Activated CD4-positive, alpha-beta T cell treated with anti-CD3 and anti-CD28 coated beads, Interleukin-2, Interleukin-6, amounts not matched to agents 100 ng/mL and 50 ng/mL, durations not matched to agents 16 hours and 8 hours (primary cell): ENCODE measurements around the gene CIZ1.

Experiments
- DNase-seq: peaks from one replicate; pipeline ENCODE4 v3.0.0-alpha.2; 2020

Gene CIZ1

DNA sequence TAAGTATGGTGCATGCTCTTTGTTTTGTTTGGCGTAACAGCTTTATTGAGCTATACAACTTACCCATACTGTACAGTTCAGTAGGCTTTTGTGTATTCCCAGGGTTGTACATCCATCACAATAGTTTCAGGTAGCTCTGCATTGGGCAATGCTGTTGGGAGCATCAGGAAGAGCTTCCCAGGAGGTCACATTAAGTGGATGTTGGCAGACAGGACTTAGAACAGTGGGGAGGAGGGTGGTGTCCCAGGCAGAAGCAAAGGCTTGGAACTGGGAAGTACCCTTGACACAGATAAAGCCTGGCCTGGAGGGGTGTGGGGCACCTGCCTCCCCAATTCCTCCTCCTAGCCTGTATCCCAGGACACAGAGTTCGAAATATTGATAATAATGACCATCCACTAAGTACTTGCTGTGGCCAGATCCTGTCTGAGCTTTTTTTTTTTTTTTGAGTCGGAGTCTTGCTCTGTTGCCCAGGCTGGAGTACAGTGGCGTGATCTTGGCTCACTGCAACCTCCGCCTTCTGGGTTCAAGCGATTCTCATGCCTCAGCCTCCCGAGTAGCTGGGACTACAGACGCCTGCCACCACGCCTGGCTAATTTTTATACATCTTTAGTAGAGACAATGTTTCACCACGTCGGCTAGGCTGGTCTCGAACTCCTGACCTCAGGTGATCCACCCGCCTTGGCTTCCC is 30.0 kb downstream of the CIZ1 start:
- no peak for DNase-seq

DNA sequence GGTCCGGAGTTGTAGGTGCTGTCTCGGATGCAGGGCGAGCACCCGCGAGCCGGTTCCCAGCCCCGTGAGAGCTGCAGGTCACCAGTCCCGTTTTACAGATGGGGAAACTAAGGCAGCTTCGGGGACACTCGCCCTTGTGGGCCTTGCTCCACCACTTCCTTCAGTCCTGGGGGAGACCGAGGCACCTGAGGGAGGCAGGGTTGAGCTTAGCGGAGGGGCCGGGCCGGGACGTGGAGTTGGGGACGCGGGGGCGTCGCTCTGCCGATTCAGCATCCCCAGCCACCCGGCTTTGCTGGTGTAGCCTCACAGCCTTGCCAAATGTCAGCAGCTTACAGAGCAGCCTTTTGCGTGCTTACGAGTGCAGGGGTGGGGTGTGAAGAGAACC is 30.8 kb downstream of the CIZ1 start:
- peak; percentile 52 for DNase-seq

DNA sequence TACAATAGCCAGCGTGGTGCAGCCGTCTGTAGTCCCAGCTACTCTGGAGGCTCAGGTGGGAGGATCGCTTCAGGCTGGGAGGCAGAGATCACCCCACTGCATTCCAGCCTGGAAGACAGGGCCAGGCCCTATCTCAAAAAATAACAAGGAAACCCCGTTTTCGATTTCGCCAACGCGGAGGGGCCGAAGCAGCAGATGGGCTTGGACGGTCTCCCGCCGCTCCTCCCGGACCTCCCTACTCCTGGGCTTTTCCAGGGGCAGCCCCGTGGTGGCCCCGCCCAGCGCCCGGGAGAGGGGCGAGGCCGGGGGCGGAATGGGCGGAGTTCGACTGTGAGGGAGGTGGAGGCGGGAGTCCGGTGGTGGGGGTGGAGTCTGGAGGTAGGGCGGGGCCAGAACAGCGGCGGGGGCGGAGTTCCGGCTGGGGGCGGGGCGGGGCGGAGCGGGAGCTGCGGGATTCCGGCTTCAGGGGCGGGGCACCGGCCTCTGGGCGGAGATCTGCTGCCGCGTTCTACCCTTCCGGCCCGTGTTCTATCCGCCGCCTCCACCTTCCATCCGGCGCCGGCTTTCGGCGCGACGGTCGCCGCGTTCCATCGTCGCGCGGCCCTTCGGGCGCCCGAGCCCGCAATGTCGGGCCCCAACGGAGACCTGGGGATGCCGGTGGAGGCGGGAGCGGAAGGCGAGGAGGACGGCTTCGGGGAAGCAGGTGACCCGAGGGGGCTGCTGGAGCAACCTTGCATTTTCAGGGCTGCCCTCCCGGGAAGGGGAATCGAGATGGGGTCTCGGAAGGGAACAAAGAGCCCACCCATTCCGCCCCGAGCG is 31.4 kb downstream of the CIZ1 start, which contains the start of gene BBLN:
BBLN (plus strand) TSS at position 482 of the 819 bp plus-strand sequence; CDS start at position 625, 143 bp downstream.
- peak; percentile 96 for DNase-seq

DNA sequence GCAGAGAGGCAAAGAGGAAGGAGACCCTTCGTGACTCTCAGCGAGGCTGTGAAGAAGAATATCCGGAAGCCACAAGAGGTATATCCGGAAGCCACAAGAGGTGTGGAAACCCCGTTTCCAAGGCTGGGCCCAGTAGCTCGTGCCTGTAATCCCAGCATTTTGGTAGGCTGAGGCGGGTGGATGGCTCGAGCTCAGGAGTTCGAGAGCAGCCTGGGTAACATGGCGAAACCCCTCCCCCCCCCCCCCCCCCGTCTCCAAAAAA is 31.9 kb downstream of the CIZ1 start:
- peak; percentile 65 for DNase-seq

DNA sequence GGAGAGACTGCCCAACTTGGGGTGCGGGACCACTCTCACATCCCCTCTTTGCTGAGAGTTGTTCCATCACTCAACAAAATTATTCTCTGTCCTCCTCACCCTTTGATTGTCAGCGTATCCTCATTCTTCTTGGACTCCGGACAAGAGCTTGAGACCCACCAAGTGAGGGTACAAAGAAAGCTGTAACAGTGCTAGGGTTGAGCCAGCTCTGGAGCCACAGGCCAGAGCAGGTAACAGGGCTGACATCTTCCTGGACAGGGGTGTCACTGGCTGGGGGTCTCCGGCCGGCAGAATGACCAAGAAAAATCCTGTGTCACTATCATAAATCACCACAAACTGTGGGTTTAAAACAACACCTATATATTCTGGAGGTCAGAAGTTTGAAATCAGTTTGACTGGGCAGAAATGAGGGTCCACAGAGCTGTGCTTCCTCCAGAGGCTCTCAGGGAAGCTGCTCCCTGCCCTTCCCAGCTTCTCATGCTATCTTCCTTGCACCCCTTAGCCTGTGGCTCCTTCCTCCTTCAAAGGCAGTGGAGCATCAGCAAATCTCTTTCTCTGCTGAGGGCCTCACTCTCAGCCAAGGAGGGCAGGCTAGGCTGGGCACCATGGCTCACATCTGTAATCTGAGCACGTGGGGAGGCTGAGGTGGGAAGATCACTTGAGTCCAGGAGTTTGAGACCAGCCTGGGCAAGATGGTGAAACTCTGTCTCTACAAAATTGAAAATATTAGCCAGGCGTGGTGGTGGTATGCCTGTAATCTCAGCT is 35.5 kb downstream of the CIZ1 start:
- DNase-seq: no peak

DNA sequence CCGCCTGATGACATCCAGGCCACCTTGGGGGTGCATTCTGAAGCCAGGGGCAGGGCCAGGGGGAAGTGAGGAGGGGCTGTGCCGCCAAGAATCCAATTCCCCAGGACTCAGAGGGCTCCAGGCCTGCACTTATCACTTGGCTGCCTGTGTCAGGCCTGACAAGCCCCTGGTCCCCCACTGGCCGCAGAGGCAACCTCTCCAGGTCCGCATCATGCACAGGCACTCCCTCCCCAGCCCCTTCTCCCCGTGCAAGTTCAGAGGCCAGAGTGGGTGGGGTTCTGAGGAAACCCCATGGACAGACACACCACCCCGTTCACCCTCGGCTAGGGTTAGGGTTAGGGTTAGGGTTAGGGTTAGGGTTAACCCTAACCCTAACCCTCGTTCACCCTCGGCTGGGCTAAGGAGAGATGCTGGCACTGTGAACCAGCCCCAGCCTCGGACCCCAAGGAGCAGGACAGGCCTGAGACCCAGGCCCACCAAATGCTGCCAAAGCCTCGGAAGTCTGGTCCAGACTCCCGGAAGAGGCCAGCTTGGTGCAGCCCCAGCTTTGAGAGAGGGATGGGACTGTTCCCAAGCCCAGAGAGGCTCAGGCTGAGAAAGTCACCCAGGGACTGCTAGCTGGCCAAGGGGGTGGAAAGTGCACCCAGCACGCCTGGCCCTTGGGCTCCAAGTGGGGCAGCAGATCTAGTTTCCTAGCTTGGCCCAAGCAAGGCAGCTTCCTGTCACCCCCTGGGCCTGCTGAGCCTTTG is 37.3 kb downstream of the CIZ1 start:
- no peak for DNase-seq

DNA sequence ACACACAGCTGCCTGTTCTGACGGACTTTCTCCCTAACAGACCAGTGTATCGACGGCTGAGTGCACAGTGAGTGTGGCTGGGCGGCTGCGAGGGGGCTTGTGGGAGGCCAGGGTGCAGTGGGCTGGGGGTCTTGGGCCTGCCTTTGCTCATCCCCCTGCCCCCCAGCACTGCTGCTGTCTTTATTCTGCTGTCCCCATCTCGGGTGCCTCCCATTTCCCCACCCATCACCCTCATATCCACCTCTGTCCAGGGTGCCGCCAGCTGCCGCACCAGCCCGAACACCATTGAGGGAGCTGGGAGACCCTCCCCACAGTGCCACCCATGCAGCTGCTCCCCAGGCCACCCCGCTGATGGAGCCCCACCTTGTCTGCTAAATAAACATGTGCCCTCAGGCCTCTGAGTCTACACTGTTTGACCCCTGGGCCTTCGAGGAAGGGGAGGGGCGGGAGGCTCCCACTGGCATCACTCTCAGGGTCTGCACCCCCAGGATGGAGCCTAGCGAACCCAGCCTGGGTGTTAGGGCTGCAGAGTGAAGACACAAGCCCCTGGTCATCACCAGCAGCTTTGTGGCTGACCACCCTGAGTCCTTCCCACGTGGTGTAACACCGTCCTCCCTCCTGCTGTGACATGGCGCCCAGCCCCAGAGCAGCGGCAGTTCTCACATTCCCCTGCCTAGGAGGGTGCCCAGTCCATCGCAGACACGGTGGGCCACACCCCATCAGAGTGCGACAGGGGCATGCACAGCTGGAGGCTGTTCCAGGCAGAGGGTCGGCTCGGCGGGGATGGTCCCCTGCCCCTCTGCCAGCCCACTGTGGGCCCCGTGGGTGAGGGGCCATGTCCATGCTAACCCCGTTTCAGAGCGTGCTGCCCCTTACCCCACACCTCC is 38.1 kb downstream of the CIZ1 start:
- no peak for DNase-seq

DNA sequence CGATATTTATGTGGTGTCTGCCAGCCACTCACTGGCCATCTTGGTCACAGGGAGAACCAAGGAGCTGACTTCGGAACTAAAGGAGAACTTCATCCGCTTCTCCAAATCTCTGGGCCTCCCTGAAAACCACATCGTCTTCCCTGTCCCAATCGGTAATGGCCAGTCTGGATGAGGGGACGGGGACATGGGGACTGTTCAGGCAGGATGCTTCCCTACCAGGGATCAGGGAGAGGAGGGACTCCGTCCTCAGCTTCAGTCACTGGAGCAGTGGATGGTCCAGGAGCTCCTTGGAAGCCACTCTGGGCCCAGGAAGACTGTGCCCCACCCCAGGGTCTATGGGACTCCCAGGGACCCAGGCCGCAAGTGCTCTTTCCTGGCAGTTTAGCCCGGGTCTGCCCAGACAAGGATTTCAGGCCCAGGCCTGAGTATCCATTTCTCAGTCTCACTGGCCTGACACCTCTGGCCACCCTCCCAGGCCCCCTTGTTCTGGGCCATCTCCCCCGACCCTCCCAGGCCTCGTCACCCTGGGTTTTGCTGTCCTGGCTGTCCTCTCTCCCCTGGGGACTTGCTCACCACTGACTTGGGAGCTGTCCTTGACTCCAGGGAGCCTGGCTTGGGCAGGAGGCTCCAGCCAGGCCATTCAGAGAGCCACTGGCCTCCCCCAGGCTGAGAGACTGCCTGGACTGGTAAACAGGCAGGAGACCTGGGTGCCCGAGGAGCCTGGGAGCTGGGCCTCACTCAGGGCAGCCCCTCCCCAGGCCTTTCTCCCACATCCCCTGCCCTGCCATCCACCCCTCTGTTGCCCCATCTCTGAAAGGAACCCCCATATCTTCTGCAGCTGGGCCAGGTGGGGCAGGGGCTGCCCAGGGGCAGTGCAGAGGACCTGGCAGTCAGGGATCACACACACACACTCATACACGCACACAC is 39.0 kb downstream of the CIZ1 start:
- DNase-seq: no peak

DNA sequence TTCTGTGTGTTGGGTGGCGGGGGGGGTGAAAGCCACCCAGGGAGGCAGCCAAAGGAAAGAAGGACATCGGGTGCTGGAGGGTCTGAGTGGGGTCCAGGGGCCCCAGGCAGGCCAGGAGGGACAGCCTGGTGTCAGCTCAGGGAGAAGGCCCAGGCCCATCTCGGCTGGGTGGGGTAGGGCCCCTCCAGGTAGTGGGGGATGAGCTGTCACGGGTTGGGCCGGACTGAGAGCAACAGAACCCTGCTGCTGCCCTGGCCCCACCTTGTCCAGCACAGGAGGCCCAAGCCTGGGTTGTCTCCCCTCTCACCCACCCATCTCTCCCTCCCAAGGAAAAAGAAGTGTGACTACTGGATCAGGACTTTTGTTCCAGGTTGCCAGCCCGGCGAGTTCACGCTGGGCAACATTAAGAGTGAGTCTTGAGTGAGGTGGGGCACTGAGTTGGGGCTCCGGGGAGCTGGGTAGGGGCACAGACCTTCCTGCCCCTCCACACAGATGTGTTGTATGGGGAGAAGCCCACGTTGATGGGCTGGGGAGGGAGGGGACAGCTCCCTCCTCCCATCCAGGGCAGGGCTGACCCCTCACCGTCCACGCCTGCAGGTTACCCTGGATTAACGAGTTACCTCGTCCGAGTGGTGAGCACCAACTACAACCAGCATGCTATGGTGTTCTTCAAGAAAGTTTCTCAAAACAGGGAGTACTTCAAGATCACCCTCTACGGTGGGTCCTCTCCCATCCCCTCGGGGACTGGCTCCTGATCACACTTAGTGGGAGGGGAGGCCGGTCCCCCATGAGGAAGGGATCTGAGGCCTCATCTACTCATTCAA is 39.9 kb downstream of the CIZ1 start:
- DNase-seq: no peak

DNA sequence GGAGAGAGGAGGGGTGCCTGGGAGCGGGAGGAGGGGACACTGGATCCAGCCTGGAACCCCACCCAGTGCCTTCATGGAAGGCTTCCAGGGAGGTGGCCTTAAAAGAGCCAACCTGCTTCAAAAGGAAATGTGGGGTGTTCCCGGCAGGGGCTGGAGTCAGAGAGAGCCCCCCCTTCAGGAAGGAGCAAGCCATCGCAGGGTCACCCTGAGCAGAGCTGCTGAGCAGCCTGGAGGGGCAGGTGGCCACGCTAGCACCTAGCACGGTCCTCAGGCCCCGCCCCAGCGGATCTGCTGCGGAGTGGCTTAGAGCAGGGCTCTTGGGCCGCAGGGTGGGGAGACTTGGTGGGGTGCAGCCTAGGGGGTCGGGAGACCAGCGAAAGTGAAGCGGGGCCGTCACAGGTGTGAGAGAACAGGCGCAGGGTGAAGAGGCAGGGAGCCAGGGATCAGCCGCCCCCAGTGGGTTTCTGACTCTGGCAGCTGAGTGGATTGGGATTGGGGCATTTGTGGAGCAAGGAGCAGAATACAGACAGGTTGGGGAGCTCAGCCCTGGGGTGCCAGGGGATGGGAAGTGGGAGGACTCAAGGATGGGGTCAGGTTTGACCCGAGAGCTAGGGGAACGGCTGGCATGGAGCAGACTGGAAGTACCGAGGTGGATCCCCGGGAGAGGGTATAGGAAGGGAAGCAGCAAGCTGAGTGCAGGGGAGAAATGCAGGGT is 40.6 kb downstream of the CIZ1 start:
- DNase-seq: peak; percentile 28

DNA sequence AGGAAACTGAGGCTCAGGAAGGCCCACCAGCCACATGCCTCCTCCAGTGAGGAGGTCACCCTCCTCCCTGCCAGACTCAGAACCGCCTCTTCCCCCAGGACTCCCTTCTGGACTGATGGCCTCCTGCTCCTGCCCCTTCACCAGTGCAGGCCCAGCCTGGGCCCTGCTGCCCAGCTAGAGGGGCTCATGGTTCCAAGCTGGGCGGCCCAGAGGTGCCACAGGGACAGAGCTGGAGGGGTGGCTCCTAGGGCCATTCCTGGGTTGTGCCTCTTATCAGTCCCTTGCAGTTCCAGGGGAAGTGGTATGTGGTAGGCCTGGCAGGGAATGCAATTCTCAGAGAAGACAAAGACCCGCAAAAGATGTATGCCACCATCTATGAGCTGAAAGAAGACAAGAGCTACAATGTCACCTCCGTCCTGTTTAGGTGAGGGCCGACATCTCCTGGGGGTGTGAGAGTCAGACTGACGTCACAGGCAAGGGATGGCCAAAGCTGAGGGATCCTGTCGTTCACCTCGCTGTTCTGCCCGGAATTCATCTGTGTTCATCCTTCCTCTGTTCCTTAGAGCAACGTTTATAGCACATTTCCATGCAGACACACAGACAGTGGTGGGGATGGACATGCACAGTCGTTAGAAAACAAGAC is 41.3 kb downstream of the CIZ1 start:
- no peak for DNase-seq

DNA sequence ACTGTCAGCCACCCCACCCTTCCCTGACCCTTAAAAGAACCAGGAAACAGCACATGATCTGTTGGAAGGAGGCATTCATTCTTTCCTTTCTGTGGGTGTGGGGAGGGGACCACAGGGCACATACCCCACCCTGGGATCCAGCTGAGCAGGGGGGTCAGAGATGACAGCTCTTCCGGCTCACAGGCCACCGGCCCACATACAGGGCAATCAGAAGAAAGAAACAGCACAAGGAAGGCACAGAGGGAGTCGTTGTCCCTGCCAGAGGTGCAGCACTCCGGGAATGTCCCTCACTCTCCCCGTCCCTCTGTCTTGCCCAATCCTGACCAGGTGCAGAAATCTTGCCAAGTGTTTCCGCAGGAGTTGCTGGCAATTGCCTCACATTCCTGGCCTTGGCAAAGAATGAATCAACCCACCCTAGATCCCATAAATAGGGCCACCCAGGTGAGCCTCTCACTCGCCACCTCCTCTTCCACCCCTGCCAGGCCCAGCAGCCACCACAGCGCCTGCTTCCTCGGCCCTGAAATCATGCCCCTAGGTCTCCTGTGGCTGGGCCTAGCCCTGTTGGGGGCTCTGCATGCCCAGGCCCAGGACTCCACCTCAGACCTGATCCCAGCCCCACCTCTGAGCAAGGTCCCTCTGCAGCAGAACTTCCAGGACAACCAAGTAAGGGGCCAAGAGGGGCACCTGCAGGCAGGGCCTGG is 42.2 kb downstream of the CIZ1 start, which contains the start of gene LCN2:
LCN2 (plus strand) TSS at position 453 of the 701 bp plus-strand sequence; CDS start at position 526, 73 bp downstream.
- DNase-seq: no peak

DNA sequence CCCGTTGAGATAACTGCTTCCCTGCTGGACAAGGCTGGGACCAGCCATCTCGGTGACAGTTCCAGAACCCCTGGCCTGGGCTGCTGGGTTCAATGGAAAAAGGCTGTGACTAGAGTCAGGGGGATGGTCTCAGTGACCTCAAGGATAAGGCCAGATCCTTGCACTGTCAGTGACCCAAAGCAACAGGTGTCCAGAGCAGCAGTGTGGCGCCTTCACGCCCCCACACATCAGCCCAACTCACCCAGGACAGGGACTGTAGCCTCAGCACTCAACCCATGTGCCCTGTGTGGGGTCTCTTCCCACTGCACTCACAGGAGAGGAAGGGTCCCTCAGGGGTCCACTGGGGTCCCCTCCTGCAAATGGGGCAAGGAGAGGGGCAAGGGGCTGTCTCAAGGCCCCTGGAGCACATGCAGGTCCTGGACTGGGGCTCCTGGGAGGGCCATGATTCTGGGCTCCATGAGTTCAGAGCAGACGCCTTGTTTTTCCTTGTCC is 42.8 kb downstream of the CIZ1 start:
- DNase-seq: no peak

DNA sequence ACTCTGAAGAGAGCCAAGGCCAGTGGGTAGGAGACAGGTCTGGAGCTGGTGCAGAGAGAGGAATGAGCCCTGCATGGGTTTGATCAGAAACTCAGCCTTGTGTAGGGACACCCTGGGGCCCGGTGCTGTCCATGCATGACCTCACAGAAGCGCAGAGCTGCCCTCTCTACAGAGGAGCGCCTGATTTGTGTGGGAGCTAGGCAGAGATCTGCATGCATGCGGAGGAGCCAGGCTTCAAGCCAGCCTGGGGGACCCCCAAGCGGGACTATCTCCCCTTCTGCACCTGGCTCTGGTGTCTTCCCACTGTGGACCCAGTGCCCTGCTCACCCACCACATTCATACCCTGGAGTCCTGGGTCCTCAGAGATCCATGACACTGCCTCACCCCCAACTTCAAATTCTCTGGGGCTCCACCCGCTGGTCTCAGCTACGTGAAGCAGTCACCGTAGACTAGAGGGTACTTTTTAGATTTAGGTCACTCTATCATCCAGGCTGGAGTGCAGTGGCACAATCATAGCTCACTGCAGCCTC is 44.7 kb downstream of the CIZ1 start:
- no peak for DNase-seq

DNA sequence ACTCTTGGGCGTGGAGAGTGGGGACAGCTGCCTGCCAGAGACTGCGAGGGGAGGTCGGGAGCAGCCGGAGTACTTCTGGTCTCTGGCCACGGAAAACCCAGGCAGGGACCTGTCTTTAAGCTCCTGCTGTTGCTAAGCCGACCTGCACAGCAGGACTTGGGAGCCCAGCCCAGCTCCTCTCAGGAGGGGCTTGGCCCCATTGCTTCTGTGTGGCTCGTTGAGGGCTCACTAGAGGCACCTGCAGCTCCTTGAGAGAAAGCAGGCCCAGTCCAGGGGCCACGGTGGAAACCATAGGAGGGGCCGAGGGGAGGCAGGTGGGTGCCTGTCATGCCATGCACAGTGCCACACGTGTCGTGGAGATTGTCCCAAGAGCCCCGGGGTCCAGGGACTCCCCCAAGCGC is 45.4 kb downstream of the CIZ1 start:
- DNase-seq: no peak

DNA sequence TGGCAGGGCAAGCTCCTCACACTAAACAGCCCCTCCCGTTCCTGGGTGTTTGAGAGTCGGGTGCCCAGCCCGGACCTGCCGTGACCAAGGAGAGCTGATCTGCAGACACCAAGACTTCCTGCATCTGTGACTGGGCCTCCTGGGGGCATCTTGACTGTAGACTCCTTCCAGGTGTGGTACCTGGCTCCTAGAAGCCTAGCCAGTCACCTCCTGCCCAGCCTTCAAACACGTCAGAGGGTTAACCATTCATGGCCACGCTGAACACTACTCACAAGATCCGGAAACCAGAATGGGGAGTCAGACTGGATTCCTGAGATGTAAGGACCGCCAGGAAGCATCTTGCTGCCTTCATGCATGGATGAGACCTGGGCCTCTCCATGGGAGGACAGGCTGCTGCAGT is 45.8 kb downstream of the CIZ1 start:
- no peak for DNase-seq
